ENCODE measurements around the gene LYPLAL1.

DNA sequence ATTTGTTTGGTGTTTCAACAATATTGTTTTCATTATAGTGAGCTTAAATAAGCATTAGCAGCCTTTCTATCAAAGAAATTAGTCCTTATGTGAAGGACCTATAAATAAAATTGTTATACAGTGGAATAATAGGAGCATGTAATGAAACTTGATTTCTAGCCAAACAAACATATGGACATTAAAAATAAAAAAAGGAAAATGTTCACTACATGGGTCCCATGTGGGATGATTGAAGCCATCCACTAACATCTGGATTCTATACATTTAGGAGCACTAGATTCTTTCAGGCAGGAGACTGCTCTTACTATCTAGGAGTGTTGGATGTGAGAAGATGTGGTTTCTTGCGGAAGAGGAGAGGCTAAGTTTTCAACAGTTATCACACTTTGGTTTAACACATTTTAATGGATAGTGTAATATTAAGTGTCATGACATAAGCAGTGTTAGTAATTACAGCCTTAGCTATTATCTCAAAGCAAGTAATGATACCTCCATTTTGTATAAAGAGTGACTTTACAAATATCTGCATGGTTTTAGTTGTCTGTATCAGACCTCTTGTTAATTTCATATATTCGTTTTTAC lies 62.3 kb downstream of the LYPLAL1 start:
- TF ChIP-seq POLR2A (IDR thresholded peaks at IDR 0.05) (no peak), CTCF (IDR thresholded peaks at IDR 0.05) (no peak)

All from stomach (tissue), 4 donors.